ENCODE data around the gene NPHP4. TPM values are rescaled to one million over a fixed set of nuclear protein-coding genes. Genes with fewer than 3 reads are reported as not detected.

The NPHP4 gene
- total and polyA plus RNA-seq, 9 of the 15 experiments (the other 6 are each of a cell fraction or from before 2014, with no cell fraction given) = 0.52 to 26.2 (median 6.7) TPM

GRCh38 chr1:5815716-5816115 is 176.5 kb downstream of the NPHP4 start:
- H3K4me2 ChIP-seq (ENCODE audit: insufficient read depth, low read length) = no peak overlapping the region
- no peak overlapping the region for H3K27ac ChIP-seq (ENCODE audit: extremely low read depth, low read depth, low read length)
- no TSS peak for BruUV-seq (replicated peaks)
- H4K20me1 ChIP-seq (replicated peaks; ENCODE audit: control insufficient read depth, insufficient read depth, low read length) = 0 out of 2 replicates have a peak, but pooled peaks cover 9% of the 10 kb centered on the region
- peaks cover 2% of the 10 kb centered on the region for H3K9me3 ChIP-seq (replicated peaks; ENCODE audit: control insufficient read depth, insufficient read depth, low read depth, low read length)
- no peaks in the 10 kb centered on the region for H3K4me1 ChIP-seq (replicated peaks in 1 of 2; ENCODE audit: control insufficient read depth in 2 of 2, insufficient read depth in 2 of 2, low read length in 2 of 2)
- no peaks in the 10 kb centered on the region for H3K9me1 ChIP-seq (ENCODE audit: control insufficient read depth, insufficient read depth, low read length)
- ChIA-PET CTCF (ENCODE audit: low intra/inter-chr PET ratio) (no interaction called here), POLR2A (interaction anchor here (0.5 to 1.2 kb wide), 2 partner anchors 25 to 40 kb away, joined by 3 to 4 read pairs; no protein-coding TSS in a partner anchor)
- H3K27me3 ChIP-seq (ENCODE audit: control insufficient read depth in 2 of 2, insufficient read depth in 2 of 2, low read length in 2 of 2) = peaks cover 26 to 41% of the 10 kb centered on the region in 2 experiments
- FAIRE-seq (no peak), ATAC-seq (no peak), DNase-seq (ENCODE audit: extremely low read depth in 1 of 4, low spot score in 3 of 4) (no peak)
- no peak overlapping the region for H2AFZ ChIP-seq (ENCODE audit: low read depth, low read length)
- no peaks in the 10 kb centered on the region for H3K79me2 ChIP-seq (ENCODE audit: control insufficient read depth, insufficient read depth, low read length)
- WGBS (ENCODE audit: insufficient coverage, low coverage, missing lambda C conversion rate) = under 1% methylated on average over 4 of the region's 4 CpGs
- H3K36me3 ChIP-seq (ENCODE audit: control insufficient read depth, insufficient read depth, low read length) = no peaks in the 10 kb centered on the region
- 0 out of 2 replicates have a peak, but pooled peaks have one; percentile 30 for TF ChIP-seq NFRKB (IDR thresholded peaks at IDR 0.05; ENCODE audit: low read depth)
- TF ChIP-seq ZBTB40 (IDR thresholded peaks at IDR 0.05) = peak; percentile 72
- TF ChIP-seq ZBTB40 (CRISPR knock-in tag; IDR thresholded peaks at IDR 0.05) = no peak
- TF ChIP-seq NFIX (CRISPR knock-in tag; IDR thresholded peaks at IDR 0.05; ENCODE audit: low read depth) = no peak
- no peak for TF ChIP-seq TCFL5 (CRISPR knock-in tag; conservative IDR thresholded peaks at IDR 0.05)
- peak; percentile 12 for TF ChIP-seq DACH1 (IDR thresholded peaks at IDR 0.05; ENCODE audit: partially characterized antibody)
- TF ChIP-seq, protein P1, sequence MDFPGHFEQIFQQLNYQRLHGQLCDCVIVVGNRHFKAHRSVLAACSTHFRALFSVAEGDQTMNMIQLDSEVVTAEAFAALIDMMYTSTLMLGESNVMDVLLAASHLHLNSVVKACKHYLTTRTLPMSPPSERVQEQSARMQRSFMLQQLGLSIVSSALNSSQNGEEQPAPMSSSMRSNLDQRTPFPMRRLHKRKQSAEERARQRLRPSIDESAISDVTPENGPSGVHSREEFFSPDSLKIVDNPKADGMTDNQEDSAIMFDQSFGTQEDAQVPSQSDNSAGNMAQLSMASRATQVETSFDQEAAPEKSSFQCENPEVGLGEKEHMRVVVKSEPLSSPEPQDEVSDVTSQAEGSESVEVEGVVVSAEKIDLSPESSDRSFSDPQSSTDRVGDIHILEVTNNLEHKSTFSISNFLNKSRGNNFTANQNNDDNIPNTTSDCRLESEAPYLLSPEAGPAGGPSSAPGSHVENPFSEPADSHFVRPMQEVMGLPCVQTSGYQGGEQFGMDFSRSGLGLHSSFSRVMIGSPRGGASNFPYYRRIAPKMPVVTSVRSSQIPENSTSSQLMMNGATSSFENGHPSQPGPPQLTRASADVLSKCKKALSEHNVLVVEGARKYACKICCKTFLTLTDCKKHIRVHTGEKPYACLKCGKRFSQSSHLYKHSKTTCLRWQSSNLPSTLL (IDR thresholded peaks at IDR 0.05) = peak; percentile 42; the same call in 1 of the 2 replicates
- H3K9ac ChIP-seq (ENCODE audit: insufficient read depth in 1 of 2, low read depth in 2 of 2, low read length in 2 of 2) = no peak overlapping the region
- H3K4me3 ChIP-seq = no peak overlapping the region
- intact Hi-C loops (cut with micrococcal nuclease) = no loop called here
- in situ Hi-C loops (cut with MboI) = no loop called here
